DND-41 (cell line): Measurements from ENCODE around the gene PRSS16.

Source experiments
- ATAC-seq: fragments of 200-7000 bp; cut with Tn5 transposase; 3 replicates; pipeline ENCODE4 v1.9.1; 2021; ENCODE audit warnings: low read depth; ENCODE audit not compliant: insufficient read depth
- DNase-seq: peaks from one replicate; pipeline ENCODE4 v3.0.0-alpha.2; 2020
- H2AFZ ChIP-seq: 2 replicates; pipeline ENCODE4 v1.6.0; 2012; ENCODE audit warnings: low read depth, low read length
- H3K27ac ChIP-seq: 2 replicates; pipeline ENCODE4 v1.5.1; 2012; ENCODE audit warnings: low read length, inconsistent platforms
- H3K27me3 ChIP-seq: fragments of 200-600 bp; sonication (generic); 2 replicates; pipeline ENCODE4 v1.6.0; 2012; ENCODE audit warnings: low read length, mild to moderate bottlenecking, inconsistent platforms; ENCODE audit not compliant: insufficient read depth, poor library complexity
- H3K36me3 ChIP-seq: 2 replicates; pipeline ENCODE4 v1.5.1; 2012; ENCODE audit warnings: low read length, inconsistent platforms; ENCODE audit not compliant: insufficient read depth
- H3K4me1 ChIP-seq: 2 replicates; pipeline ENCODE4 v1.5.1; 2012; ENCODE audit warnings: mild to moderate bottlenecking, low read length; ENCODE audit not compliant: insufficient read depth
- H3K4me2 ChIP-seq: 2 replicates; pipeline ENCODE4 v1.6.0; 2012; ENCODE audit warnings: mild to moderate bottlenecking, moderate library complexity, low read length, inconsistent platforms; ENCODE audit not compliant: insufficient read depth
- H3K4me3 ChIP-seq, 2 experiments: fragments of 200-600 bp in 1 of 2; shearing (Covaris generic) in 1 of 2; 2 replicates each; pipeline ENCODE4 v1.5.1; 2012 to 2016; ENCODE audit warnings: inconsistent platforms in 2 of 2, low read length in 2 of 2, mild to moderate bottlenecking in 2 of 2, low read depth in 1 of 2, moderate library complexity in 1 of 2
- H3K79me2 ChIP-seq: 2 replicates; pipeline ENCODE4 v1.6.0; 2012; ENCODE audit warnings: low read length, inconsistent platforms; ENCODE audit not compliant: insufficient read depth
- H3K9ac ChIP-seq: 2 replicates; pipeline ENCODE4 v1.6.0; 2012; ENCODE audit warnings: low read depth, mild to moderate bottlenecking, inconsistent platforms, low read length, moderate library complexity
- H3K9me3 ChIP-seq: 2 replicates; pipeline ENCODE4 v1.5.1; 2012; ENCODE audit warnings: low read length, moderate library complexity, mild to moderate bottlenecking, inconsistent platforms; ENCODE audit not compliant: insufficient read depth, severe bottlenecking
- H4K20me1 ChIP-seq: 2 replicates; pipeline ENCODE4 v1.6.0; 2012; ENCODE audit warnings: low read length; ENCODE audit not compliant: insufficient read depth
- EZH2 ChIP-seq: IDR thresholded peaks from 3 replicates; pipeline ENCODE4 v1.6.1; 2012; ENCODE audit warnings: borderline replicate concordance, low read depth, mild to moderate bottlenecking, moderate library complexity, low read length, inconsistent platforms; ENCODE audit not compliant: severe bottlenecking
- TF ChIP-seq, protein P1 (sequence below): IDR thresholded peaks from 2 replicates; pipeline ENCODE4 v1.5.1; 2012; ENCODE audit warnings: borderline replicate concordance, low read length, moderate library complexity, mild to moderate bottlenecking; ENCODE audit not compliant: poor library complexity, severe bottlenecking; ENCODE audit errors: extremely low read depth

Gene PRSS16

DNA sequence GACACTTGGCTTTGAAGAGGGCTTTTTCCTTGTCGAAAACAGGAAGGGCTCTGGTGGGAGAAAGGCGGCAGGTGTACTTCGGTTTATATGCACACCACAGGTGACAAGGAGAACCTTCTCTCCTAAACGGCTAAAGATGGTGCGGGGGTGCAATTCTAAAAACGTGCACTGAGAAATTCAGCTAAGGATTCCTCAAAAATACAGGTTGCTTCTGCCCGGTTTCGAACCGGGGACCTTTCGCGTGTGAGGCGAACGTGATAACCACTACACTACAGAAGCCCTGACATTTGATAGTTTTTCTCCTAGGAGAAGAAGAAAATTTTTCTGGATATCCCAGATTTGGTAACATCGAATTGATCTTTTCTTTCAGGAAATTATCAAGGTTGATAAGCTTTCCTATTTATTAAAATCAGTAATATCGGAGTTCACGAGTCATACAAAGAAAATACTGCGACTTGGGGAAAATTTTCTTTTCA, 32.6 kb downstream of the PRSS16 start:
- H3K79me2 ChIP-seq: no peaks in the 10 kb centered on the region
- H3K4me2 ChIP-seq: no peak overlapping the region
- no peaks in the 10 kb centered on the region for H3K36me3 ChIP-seq
- no peak for DNase-seq
- H2AFZ ChIP-seq: no peak overlapping the region
- no peaks in the 10 kb centered on the region for H3K27me3 ChIP-seq
- H3K4me1 ChIP-seq: no peaks in the 10 kb centered on the region
- no peaks in the 10 kb centered on the region for H4K20me1 ChIP-seq
- no peak overlapping the region for H3K27ac ChIP-seq
- H3K9me3 ChIP-seq: no peaks in the 10 kb centered on the region
- no peak overlapping the region for H3K9ac ChIP-seq
- H3K4me3 ChIP-seq: no peak overlapping the region
- no peak for ATAC-seq
- TF ChIP-seq, protein P1, sequence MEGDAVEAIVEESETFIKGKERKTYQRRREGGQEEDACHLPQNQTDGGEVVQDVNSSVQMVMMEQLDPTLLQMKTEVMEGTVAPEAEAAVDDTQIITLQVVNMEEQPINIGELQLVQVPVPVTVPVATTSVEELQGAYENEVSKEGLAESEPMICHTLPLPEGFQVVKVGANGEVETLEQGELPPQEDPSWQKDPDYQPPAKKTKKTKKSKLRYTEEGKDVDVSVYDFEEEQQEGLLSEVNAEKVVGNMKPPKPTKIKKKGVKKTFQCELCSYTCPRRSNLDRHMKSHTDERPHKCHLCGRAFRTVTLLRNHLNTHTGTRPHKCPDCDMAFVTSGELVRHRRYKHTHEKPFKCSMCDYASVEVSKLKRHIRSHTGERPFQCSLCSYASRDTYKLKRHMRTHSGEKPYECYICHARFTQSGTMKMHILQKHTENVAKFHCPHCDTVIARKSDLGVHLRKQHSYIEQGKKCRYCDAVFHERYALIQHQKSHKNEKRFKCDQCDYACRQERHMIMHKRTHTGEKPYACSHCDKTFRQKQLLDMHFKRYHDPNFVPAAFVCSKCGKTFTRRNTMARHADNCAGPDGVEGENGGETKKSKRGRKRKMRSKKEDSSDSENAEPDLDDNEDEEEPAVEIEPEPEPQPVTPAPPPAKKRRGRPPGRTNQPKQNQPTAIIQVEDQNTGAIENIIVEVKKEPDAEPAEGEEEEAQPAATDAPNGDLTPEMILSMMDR: no peak
- no peak for TF ChIP-seq EZH2

DNA sequence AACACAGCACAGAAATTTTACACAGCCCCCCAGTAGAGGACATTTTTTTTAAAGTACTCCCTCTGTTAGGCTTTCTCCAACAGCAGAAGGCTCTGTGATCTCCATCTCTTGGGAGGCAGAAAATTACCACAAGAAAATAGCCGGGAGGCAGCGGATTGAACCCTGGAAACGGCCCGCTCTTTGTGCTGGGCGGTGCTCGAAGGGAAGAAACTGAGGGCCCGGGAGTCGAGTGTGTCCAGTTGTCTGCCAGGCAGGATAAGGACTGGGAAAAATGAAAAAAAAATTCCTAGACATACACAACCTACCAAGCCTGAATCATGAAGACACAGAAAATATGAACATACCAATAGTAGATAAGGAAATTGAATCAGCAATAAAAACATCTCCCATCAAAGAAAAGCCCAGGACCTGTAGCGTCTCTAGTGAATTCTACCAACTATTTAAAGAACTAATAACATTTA, 33.1 kb downstream of the PRSS16 start:
- DNase-seq (no peak), ATAC-seq (no peak)
- Histone ChIP-seq H3K36me3 (no peaks in the 10 kb centered on the region), H3K9ac (no peak overlapping the region), H3K4me1 (no peaks in the 10 kb centered on the region), H3K9me3 (no peaks in the 10 kb centered on the region), H3K79me2 (no peaks in the 10 kb centered on the region), H2AFZ (no peak overlapping the region), H3K4me2 (no peak overlapping the region), H3K27me3 (no peaks in the 10 kb centered on the region), H3K4me3 (no peak overlapping the region), H4K20me1 (no peaks in the 10 kb centered on the region), H3K27ac (no peak overlapping the region)
- TF ChIP-seq EZH2: no peak
- TF ChIP-seq, protein P1: no peak

DNA sequence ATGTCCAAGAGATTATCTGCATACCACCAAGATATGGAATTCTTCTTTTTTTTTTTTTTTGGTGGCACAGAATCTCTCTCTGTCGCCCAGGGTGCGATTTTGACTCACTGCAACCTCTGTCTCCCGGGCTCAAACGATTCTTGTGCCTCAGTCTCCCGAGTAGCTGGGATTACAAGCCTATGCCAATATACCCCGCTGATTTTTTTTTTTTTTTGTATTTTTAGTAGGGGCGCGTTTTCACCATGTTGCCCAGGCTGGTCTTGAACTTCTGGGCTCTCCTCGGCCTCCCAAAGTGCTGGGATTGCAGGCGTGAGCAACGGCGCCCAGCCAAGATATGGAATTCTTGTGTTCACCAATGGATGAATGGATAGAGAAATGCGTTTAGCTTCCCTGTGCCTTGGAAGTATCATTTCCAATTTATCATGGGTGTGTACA, 33.6 kb downstream of the PRSS16 start:
- Histone ChIP-seq H3K9ac (no peak overlapping the region), H2AFZ (no peak overlapping the region), H3K27me3 (no peaks in the 10 kb centered on the region), H3K27ac (no peak overlapping the region), H3K9me3 (no peaks in the 10 kb centered on the region), H3K79me2 (no peaks in the 10 kb centered on the region), H4K20me1 (no peaks in the 10 kb centered on the region), H3K4me3 (no peak overlapping the region), H3K4me2 (no peak overlapping the region), H3K36me3 (no peaks in the 10 kb centered on the region), H3K4me1 (no peaks in the 10 kb centered on the region)
- TF ChIP-seq, protein P1: no peak
- no peak for TF ChIP-seq EZH2
- ATAC-seq: no peak
- no peak for DNase-seq

DNA sequence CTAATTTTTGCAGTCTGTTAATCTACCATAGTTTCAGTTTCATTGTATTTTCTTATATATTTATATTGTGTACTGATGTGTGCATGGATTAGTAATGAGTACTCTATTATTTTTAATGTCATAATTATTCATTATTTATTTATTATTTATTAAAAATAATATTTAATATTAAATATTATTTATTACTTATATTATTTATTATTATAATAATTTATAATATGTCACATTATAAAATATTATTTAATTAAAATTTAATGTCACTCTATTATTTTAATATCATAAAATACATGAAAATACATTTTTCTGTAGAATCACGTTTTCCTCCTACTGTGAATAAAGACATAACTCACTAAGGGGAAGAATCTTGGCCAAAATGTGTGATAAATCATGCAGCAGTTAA, 34.1 kb downstream of the PRSS16 start:
- H3K4me1 ChIP-seq: no peaks in the 10 kb centered on the region
- no peak overlapping the region for H3K27ac ChIP-seq
- TF ChIP-seq, protein P1: no peak
- no peak for TF ChIP-seq EZH2
- H4K20me1 ChIP-seq: no peaks in the 10 kb centered on the region
- H3K9ac ChIP-seq: no peak overlapping the region
- no peak overlapping the region for H3K4me3 ChIP-seq
- no peaks in the 10 kb centered on the region for H3K27me3 ChIP-seq
- H3K4me2 ChIP-seq: no peak overlapping the region
- H3K79me2 ChIP-seq: no peaks in the 10 kb centered on the region
- H3K9me3 ChIP-seq: no peaks in the 10 kb centered on the region
- no peak for DNase-seq
- no peak overlapping the region for H2AFZ ChIP-seq
- no peak for ATAC-seq
- no peaks in the 10 kb centered on the region for H3K36me3 ChIP-seq
